NCI-H69 (cell line): ENCODE results near the gene TNFSF12.

Experiments used
- DNase-seq: peaks from one replicate; lab custom pipeline; 2025; lab: John Stamatoyannopoulos, UW

The TNFSF12 gene, protein sequence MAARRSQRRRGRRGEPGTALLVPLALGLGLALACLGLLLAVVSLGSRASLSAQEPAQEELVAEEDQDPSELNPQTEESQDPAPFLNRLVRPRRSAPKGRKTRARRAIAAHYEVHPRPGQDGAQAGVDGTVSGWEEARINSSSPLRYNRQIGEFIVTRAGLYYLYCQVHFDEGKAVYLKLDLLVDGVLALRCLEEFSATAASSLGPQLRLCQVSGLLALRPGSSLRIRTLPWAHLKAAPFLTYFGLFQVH

DNA sequence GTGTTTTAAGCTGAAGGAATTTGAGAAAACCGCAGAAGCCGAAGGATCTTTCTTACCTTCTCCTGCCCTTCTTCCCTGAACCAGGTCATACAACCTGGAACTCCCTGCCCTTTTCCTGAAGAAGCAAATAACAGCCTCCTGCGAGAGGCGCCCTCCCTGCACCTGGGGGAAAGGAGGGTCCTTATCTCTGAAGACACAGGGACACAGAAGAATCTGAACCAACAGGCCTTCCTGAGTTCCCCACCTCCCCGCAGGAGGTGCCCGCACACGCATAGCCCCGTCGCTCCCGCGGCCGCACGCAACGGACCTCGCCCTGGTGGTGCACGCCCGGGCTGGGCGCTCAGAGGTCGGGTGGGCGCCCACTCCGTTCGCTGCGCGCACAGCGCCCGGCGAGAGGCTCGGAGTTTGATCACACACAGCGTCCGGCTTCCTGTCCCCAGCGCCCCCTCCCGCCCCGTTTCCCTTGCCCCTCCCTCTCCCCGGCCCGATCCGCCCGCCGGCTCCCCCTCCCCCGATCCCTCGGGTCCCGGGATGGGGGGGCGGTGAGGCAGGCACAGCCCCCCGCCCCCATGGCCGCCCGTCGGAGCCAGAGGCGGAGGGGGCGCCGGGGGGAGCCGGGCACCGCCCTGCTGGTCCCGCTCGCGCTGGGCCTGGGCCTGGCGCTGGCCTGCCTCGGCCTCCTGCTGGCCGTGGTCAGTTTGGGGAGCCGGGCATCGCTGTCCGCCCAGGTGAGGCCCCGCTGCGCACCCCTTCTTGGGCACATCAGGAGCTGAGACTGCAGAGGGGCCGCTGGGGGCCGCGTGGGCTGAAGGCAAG is at the start of gene TNFSF12:
TNFSF12 (plus strand) TSS at position 474 of the 816 bp plus-strand sequence; CDS start at position 570, 96 bp downstream.
- peak; percentile 27 for DNase-seq

DNA sequence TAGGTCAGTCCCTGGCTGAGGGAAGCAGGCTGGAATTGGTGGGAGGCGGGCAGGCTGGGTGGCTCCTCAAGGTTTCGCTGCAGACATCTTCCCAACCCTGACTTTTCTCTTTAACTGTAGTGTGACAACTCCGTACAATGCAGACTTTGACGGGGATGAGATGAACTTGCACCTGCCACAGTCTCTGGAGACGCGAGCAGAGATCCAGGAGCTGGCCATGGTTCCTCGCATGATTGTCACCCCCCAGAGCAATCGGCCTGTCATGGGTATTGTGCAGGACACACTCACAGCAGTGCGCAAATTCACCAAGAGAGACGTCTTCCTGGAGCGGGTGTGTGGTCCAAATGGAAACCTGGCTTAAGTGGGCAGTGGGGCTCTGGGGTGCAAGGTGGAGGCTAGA is 49.7 kb upstream of the TNFSF12 start:
- DNase-seq, result no peak

DNA sequence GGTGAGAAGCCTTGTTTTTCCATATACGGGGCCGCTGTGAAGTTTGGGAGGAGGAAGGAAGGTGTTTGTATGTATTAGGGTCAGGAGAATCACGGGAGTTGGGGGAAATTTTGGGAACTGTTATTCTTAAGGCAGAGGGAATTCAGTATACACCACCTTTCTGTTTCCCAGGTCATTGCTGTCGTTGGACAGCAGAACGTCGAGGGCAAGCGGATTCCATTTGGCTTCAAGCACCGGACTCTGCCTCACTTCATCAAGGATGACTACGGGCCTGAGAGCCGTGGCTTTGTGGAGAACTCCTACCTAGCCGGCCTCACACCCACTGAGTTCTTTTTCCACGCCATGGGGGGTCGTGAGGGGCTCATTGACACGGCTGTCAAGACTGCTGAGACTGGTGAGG is 47.1 kb upstream of the TNFSF12 start:
- no peak for DNase-seq

DNA sequence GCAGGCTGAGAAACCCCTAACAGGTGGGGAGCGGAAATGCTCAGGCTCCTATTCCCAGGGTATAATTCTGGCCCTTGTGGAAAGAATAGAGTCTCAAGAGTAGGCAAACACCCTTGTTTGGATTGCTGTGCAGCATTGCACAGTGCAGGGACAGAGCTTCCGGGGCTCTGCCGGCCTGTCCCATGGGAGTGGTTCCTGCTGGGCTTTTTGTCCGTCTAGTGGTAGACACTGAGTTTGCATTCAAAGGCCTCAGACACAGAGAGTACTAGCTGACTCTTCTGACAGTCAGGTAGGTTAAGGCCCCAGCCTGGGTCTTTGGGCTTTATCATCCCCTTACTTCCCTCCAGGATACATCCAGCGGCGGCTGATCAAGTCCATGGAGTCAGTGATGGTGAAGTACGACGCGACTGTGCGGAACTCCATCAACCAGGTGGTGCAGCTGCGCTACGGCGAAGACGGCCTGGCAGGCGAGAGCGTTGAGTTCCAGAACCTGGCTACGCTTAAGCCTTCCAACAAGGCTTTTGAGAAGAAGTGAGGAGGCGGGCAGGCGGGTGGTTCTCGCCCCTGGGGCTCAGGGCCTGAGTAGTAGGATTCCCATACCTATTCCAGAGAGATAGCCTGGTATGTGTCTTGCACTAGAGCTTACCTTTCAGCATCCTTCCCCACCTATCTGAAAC is 46.5 kb upstream of the TNFSF12 start:
- no peak for DNase-seq

DNA sequence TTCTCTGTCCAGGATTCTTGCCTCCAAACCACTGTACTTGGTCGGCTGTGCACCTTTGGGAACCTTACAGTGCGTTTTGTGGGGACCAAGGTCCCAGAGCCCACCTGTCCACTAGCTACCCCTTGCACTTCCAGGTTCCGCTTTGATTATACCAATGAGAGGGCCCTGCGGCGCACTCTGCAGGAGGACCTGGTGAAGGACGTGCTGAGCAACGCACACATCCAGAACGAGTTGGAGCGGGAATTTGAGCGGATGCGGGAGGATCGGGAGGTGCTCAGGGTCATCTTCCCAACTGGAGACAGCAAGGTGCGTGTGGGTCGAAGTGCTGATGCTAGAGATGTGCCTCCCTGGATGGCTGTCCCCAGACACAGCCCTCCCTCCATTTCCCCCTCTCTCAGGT is 45.9 kb upstream of the TNFSF12 start:
- no peak for DNase-seq

DNA sequence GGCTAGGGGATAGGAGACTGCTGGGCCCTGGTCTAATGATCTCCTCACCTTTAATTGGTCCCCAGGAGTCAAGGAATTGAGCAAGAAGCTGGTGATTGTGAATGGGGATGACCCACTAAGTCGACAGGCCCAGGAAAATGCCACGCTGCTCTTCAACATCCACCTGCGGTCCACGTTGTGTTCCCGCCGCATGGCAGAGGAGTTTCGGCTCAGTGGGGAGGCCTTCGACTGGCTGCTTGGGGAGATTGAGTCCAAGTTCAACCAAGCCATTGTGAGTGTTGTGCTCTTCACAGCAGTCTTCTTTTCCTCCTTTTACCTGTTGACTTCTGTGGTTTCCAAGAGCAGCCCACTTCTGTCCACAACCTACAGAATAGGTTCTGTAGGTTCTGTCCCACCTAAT is 45.3 kb upstream of the TNFSF12 start:
- DNase-seq, result no peak

DNA sequence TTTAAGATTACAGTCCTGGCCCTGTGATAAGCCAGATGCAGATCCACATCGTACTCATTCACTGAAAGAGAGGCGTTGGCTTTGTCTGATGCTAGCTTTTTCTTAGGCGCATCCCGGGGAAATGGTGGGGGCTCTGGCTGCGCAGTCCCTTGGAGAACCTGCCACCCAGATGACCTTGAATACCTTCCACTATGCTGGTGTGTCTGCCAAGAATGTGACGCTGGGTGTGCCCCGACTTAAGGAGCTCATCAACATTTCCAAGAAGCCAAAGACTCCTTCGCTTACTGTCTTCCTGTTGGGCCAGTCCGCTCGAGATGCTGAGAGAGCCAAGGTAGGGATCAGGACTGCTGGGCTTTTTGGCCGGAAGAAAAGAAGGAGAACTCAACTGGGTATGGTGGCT is 40.7 kb upstream of the TNFSF12 start:
- DNase-seq, result no peak

DNA sequence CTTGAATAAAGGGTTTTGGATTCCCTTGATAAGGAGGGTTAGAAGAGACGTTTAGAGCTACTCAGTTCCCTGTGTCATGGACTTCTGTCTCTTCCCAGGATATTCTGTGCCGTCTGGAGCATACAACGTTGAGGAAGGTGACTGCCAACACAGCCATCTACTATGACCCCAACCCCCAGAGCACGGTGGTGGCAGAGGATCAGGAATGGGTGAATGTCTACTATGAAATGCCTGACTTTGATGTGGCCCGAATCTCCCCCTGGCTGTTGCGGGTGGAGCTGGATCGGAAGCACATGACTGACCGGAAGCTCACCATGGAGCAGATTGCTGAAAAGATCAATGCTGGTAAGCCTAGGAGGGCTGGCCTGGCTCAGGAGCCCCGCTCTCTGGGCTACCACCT is 40.0 kb upstream of the TNFSF12 start:
- DNase-seq, result no peak

DNA sequence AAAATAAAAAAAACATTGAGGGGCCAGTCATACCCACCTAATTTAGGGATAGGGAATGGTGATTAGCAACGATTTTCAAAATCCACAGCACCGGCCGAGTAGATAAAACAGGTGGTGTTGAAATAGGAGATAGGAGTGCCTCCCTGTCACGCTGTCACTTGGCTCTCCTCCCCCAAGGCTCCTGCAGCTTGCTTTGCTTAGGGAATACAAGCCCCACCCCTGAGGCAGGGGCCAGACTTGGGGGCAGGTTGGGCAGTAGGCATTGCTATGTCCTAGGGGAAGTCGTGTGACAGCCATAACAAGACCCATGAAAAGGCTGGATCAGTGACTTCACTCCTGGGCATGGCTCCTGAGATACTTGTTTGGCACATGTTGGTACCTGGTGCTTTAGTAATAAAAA is 38.9 kb upstream of the TNFSF12 start:
- DNase-seq, result no peak

DNA sequence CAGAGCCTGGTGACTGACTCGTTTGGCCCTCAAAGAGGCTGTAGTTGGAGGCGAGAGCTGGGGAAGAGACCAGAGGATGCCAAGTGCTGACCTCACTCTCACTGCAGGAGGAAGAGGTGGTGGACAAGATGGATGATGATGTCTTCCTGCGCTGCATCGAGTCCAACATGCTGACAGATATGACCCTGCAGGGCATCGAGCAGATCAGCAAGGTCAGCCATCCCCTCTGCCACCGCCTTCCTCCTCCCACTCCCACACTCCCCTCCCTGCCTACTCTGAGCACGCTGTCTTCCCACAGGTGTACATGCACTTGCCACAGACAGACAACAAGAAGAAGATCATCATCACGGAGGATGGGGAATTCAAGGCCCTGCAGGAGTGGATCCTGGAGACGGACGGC is 37.8 kb upstream of the TNFSF12 start:
- no peak for DNase-seq

DNA sequence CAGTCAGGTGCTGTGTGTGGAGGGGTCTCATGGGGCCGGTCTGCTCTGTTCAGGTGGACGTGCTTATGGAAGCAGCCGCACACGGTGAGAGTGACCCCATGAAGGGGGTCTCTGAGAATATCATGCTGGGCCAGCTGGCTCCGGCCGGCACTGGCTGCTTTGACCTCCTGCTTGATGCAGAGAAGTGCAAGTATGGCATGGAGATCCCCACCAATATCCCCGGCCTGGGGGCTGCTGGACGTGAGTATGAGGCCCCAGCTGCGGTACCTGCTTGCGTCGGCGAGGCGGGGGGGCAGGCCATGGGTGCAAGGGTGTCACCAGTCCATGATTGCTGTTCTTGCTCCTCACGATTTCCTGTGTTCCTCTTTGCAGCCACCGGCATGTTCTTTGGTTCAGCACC is 36.8 kb upstream of the TNFSF12 start:
- no peak for DNase-seq

DNA sequence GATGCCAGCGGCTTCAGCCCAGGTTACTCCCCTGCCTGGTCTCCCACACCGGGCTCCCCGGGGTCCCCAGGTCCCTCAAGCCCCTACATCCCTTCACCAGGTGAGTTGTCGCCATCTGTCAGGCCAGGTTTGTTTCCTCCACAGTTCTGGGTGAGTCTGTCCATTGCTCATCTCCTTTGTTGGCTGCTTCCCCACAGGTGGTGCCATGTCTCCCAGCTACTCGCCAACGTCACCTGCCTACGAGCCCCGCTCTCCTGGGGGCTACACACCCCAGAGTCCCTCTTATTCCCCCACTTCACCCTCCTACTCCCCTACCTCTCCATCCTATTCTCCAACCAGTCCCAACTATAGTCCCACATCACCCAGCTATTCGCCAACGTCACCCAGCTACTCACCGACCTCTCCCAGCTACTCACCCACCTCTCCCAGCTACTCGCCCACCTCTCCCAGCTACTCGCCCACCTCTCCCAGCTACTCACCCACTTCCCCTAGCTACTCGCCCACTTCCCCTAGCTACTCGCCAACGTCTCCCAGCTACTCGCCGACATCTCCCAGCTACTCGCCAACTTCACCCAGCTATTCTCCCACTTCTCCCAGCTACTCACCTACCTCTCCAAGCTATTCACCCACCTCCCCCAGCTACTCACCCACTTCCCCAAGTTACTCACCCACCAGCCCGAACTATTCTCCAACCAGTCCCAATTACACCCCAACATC is 35.9 kb upstream of the TNFSF12 start:
- DNase-seq, result no peak

DNA sequence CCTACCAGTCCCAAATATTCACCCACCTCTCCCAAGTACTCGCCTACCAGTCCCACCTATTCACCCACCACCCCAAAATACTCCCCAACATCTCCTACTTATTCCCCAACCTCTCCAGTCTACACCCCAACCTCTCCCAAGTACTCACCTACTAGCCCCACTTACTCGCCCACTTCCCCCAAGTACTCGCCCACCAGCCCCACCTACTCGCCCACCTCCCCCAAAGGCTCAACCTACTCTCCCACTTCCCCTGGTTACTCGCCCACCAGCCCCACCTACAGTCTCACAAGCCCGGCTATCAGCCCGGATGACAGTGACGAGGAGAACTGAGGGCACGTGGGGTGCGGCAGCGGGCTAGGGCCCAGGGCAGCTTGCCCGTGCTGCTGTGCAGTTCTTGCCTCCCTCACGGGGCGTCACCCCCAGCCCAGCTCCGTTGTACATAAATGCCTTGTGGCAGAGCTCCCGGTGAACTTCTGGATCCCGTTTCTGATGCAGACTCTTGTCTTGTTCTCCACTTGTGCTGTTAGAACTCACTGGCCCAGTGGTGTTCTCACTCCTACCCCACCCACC is 34.9 kb upstream of the TNFSF12 start:
- no peak for DNase-seq

DNA sequence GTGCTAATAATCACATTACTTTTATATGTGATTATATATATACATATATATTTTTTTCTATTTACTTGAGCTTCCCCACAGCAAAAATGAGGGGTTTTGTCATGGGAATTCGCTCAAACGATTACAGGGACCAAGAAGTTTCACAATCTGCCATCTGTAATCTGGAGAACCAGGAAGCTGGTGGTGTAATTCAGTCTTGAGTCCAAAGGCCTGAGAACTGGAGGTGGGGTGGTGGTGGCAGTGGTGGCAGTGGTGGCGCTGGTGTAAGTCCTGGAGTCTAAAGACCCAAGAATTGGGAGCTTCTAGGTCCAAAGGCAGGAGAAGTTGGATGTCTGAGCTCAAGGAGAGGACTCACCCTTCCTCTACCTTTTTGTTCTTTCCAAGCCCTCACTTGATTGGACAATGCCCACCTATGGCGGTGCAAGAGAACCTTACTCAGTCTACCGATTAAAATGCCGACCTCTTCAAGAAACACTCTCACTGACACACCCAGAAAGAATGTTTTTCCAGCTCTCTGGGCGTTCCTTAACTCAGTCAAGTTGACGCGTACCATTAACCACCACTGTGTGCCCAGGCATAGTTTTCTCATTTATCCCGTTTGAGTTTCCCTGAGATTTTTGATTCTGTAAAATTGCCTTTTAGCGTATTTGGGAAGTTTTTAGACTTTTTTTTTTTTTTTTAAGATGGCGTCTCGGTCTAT is 32.8 kb upstream of the TNFSF12 start:
- DNase-seq, result no peak

DNA sequence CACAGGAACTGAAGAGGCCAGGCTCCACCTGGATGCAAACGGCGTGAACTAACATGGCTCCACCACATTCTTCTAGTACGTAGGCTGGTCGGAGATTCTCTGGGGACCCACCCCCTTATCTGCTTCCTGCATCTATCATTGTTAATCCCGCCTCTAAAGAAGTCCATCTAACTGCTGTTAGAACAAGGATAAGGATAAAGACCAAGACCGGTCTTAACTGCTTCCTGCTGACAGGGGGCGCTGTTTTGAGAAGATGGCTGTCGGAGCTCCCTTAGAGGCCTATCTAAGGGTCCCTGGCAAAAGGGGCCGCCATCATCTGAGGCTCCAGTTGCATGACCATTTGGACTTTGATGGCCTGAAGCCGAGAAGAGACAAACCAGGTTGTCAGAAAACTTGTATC is 25.8 kb upstream of the TNFSF12 start:
- DNase-seq, result peak; percentile 48

DNA sequence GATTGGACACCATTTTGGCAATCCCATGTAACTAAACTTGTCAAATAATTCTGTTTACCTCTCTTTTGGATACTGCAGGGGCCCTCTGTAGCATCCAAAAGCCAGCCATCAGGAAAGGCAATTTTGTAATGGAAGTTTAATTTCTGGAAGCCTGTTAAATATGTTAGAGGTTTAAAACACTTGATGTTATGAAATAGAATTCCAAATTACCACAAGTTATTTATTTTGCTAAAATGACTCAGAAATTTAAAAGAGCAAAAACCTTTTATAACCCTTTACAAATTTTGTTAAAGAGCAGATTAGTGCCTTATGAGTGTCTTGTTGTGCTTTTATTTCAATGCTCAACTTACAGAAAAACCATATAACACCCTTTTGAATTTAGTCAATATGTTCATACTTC is 20.0 kb upstream of the TNFSF12 start:
- DNase-seq, result no peak

DNA sequence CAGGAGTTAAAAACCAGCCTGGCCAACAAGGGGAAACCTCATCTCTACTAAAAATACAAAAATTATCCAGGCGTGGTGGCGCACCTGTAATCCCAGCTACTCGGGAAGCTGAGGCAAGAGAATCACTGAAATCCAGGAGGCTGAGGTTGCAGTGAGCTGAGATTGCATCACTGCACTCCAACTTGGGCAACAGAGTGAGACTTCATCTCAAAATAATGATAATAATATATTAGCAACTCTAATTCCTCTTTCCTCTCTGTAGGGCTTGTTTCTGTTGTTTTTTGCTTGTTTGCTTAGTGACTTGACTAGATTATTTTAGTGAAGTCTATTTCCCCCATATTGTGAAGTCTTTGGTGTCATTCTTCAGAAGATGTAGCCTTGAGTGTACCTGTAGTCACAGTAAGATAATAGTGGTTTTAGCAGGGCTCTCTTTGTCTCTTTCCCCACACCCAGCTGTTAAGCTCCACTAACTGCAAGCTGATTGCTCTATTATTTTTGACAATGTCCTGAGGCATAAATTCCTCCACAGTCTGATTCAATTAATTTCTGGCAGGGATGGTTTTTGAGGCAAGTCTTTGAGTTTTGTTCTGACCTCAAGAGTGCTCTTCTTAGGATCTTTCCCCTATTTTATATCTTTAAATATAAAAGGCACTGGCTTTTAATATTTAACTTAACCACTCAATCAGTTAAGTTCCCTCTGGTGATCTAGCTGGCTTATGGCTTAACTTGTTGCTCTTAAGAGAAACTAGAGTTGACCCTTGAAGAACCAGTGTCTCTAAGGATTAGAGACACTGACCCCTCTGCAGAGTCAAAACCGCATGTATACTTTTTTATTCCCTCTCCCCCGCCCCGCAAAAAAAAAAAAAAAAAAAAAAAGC is 18.6 kb upstream of the TNFSF12 start:
- no peak for DNase-seq

DNA sequence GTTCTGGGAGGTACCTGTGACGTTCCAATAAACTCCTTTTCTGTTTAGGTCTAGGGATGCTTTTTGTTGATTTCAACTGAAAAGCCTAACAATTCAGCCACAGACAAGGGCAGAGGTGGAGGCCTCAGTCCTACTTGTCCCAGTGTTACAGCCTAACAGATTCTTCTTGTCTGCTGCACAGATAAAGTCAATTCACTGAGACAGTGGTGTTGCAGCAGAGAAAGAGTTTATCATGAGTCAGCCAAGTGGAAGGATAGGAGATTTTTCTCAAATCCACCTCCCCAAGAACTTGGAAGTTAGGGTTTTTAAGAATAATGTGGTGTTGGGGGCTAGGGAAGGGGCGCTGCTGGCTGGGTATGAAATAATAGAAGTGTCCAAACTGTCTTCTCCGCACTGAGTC is 10.8 kb upstream of the TNFSF12 start:
- DNase-seq, result no peak

DNA sequence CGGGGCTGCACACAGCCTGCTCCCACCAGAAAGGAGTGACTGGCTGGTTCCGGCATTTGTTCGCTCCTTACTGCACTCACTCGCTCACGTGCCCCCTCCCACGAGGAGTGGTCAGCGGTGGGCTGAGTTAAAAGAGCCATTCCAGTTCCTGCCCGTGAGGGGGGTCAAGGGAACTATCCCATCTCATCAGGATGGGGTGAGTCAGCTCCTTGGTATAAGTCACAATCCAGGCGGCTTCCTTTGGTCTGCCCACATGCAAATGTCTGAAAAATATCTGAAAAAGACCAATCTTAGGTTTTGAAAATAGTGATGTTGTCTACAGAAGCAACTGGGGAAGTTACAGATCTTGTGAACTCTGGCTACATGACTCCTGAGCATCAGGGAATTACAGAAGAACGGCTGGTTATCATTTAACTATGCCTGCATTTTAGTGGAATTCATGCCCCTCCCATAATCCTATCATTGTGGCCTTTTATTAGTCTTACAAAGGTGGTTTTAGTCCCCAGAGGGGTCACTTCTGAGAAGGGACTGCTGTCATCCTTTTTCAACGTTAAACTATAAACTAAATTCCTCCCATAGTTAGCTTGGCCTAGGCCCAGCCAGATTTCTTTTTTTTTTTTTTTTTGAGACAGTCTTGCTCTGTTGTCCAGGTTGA is 9.8 kb upstream of the TNFSF12 start:
- DNase-seq, result no peak

DNA sequence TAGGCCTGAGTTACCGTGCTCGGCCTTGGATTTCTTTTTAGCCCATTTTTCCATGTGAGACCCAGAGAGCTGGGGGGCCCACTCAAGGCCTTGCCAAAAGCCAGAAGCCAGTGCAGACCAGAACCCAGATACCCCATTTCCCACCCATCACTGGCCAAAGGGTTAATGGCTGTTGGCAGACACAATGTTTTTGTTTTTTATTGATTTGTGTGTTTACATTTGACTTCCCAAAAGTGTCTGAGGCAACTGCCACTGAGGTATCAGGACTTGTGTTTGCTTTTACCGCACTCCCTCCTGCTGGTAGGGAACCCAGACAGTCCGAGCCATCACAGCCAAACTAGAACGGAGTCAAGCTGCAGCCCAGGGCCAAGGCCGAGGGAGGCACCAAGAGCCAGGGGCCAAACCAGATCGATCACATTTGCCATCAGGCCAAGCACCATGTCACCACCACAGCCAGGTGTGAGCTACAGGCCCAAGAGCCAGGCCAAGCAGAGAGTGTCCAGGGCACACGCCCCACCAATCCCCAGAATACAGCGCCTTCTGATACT is 7.7 kb upstream of the TNFSF12 start:
- no peak for DNase-seq
